Ascending aorta (tissue), 2 donors: ENCODE results near the gene FOXL1. TPM values are rescaled to one million over a fixed set of nuclear protein-coding genes. Genes with fewer than 3 reads are reported as not detected.

ENCODE experiments used
- DNase-seq, 2 donors: peaks; one replicate each; pipeline ENCODE4 v3.0.0-alpha.2; 2019; ENCODE audit warnings: low spot score in 2 of 2
- H3K27ac ChIP-seq, 2 donors: fragments of 200-600 bp; sonication (generic); one replicate each; pipeline ENCODE4 v1.5.1; 2016 to 2017; ENCODE audit warnings: mild to moderate bottlenecking in 1 of 2
- H3K27me3 ChIP-seq: fragments of 200-600 bp; sonication (generic); one replicate; pipeline ENCODE4 v1.5.1; 2017
- H3K36me3 ChIP-seq, 2 donors: fragments of 200-600 bp; sonication (generic); one replicate each; pipeline ENCODE4 v1.5.1; 2016
- H3K4me1 ChIP-seq, 2 donors: fragments of 200-600 bp; sonication (generic); one replicate each; pipeline ENCODE4 v1.5.1; 2016 to 2017; ENCODE audit warnings: mild to moderate bottlenecking in 1 of 2
- H3K4me3 ChIP-seq, 2 donors: fragments of 200-600 bp; sonication (generic); one replicate each; pipeline ENCODE4 v1.5.1; 2016 to 2017; ENCODE audit warnings: mild to moderate bottlenecking in 1 of 2
- H3K9me3 ChIP-seq, 2 donors: fragments of 200-600 bp; sonication (generic); one replicate each; pipeline ENCODE4 v1.5.1; 2016
- intact Hi-C: fragments of 100-400 bp; cut with DNase I; formaldehyde crosslinking; loops from one replicate; pipeline ENCODE4 v1.15.1; 2023
- total RNA-seq: library from RNA; depleted of rRNA; stranded (reverse); fragments of >200 nt; gene quantifications from one replicate; pipeline ENCODE4 v1.1.0, GENCODE V29; 2016
- TF ChIP-seq, protein P1 (sequence below), 3 experiments: fragments of 200-600 bp in 2 of 3; fragments of 450-650 bp in 1 of 3; sonication (generic) in 2 of 3; IDR thresholded peaks; one replicate each; pipeline ENCODE4 v1.5.1; 2016 to 2019; ENCODE audit warnings: antibody characterized with exemption in 3 of 3, mild to moderate bottlenecking in 1 of 3, moderate library complexity in 1 of 3

The FOXL1 gene
- total RNA-seq, 1 donor from 2014 or later, result 35.7 TPM

DNA sequence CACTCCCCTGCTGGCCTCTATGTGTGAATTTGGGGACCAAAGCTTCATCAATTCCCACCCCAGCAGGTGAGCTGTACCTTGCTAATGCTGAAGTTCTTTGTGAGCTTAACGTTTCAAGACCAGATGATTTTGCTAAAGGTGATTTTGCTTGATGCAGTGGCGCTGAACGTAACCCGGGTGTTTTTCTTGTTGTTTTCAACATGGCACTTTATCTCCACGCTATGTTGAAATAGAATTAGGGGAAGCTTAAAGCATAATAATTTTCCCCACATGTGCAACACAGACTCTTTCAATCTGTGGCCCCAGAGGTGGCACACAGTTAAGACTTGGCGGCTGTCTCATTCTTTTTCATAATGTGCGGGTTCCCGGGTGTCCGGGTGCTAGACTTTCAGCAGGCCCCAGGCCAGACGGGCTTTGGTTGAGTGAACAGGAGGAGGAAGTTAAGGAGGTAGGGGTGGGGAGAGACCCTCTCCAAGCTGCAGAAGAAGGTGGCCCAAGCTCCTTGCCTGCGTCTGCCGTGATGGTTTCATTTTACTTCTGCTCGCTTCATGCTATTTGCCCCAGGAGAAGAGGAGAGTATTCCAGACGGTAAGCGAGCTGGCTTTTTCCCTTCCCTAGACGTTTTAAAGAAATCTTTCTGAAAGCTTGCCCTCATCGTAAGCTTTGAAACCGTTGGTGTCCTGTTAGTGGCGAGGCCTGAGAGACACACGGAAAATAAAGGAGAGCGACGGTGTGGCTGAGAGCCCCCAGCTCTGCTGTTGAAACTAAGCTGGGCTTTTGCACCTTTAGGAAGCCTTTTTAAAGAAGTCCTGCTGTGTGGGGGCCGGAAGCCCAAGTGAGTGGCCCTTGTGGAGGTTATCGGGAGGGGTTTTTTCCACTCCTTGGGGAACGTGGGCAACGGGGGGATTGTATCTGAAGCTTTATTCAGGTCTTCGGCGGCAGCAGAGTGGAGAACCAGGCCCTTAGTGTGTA lies 7.5 kb upstream of the FOXL1 start:
- peak overlapping the region; percentile 76 to 79 for H3K4me3 ChIP-seq
- peaks cover 0 to 12% of the 10 kb centered on the region in 2 donors for H3K36me3 ChIP-seq
- DNase-seq, result no peak
- H3K27ac ChIP-seq, result peak overlapping the region; percentile 91 to 98
- H3K27me3 ChIP-seq, result no peaks in the 10 kb centered on the region
- H3K9me3 ChIP-seq, result no peaks in the 10 kb centered on the region
- TF ChIP-seq, protein P1, sequence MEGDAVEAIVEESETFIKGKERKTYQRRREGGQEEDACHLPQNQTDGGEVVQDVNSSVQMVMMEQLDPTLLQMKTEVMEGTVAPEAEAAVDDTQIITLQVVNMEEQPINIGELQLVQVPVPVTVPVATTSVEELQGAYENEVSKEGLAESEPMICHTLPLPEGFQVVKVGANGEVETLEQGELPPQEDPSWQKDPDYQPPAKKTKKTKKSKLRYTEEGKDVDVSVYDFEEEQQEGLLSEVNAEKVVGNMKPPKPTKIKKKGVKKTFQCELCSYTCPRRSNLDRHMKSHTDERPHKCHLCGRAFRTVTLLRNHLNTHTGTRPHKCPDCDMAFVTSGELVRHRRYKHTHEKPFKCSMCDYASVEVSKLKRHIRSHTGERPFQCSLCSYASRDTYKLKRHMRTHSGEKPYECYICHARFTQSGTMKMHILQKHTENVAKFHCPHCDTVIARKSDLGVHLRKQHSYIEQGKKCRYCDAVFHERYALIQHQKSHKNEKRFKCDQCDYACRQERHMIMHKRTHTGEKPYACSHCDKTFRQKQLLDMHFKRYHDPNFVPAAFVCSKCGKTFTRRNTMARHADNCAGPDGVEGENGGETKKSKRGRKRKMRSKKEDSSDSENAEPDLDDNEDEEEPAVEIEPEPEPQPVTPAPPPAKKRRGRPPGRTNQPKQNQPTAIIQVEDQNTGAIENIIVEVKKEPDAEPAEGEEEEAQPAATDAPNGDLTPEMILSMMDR (IDR thresholded peaks at IDR 0.05), result no peak
- H3K4me1 ChIP-seq, result peaks cover 7 to 41% of the 10 kb centered on the region in 2 donors
- intact Hi-C loops, result no loop called here

DNA sequence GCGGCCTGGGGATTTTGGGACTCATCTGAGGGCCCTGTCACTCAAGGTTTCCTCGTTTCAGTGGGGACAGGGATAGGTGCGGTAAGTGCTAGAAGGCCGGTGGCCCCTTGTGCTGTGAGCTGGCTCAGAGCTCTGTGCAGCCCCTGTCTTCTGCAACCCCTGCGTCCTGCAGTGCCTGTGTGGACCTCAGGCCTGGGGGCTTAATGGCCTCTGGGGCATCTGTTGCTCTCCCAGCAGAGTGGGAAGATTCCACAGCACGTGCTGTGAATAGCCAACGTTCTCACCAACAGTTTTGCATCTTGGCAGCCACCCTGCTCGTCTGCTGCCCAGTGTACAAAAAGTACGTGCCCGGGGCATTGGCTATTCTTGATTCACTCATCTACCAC lies 6.8 kb upstream of the FOXL1 start:
- TF ChIP-seq, protein P1 (IDR thresholded peaks at IDR 0.05), result no peak
- H3K36me3 ChIP-seq, result peaks cover 0 to 12% of the 10 kb centered on the region in 2 donors
- intact Hi-C loops, result no loop called here
- DNase-seq, result no peak
- no peaks in the 10 kb centered on the region for H3K9me3 ChIP-seq
- peak overlapping the region; percentile 76 to 79 for H3K4me3 ChIP-seq
- peaks cover 7 to 42% of the 10 kb centered on the region in 2 donors for H3K4me1 ChIP-seq
- H3K27me3 ChIP-seq, result no peaks in the 10 kb centered on the region
- H3K27ac ChIP-seq, result peak overlapping the region; percentile 91 to 98

DNA sequence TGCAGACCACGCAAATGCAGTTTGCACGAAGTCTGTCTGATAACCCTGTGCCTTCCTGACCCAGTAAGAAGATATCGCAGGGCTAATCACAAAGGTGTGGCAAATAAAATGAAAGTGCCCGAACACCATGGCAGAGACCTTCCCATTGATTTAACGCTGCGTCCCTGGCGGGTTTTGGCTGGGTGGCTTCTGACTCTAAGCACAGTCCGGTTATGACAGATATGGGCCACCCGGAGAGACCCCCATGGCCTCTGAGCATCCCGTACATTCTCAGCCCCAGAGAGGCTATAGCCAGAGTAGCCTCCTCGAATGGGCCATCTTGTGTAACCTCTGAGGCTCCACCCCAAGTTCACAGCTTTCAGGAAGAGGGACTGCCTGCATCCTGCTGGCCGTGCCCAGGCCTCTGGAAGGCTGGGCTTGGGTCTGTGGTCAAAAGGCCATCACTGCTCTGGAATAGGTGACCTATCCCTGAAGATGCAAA lies 6.3 kb upstream of the FOXL1 start:
- H3K36me3 ChIP-seq, result peaks cover 0 to 12% of the 10 kb centered on the region in 2 donors
- H3K27me3 ChIP-seq, result no peaks in the 10 kb centered on the region
- H3K9me3 ChIP-seq, result no peaks in the 10 kb centered on the region
- peak overlapping the region; percentile 91 to 98 for H3K27ac ChIP-seq
- intact Hi-C loops, result no loop called here
- TF ChIP-seq, protein P1 (IDR thresholded peaks at IDR 0.05), result no peak
- H3K4me3 ChIP-seq, result peak overlapping the region; percentile 76 to 79
- DNase-seq, result no peak
- peaks cover 7 to 42% of the 10 kb centered on the region in 2 donors for H3K4me1 ChIP-seq

DNA sequence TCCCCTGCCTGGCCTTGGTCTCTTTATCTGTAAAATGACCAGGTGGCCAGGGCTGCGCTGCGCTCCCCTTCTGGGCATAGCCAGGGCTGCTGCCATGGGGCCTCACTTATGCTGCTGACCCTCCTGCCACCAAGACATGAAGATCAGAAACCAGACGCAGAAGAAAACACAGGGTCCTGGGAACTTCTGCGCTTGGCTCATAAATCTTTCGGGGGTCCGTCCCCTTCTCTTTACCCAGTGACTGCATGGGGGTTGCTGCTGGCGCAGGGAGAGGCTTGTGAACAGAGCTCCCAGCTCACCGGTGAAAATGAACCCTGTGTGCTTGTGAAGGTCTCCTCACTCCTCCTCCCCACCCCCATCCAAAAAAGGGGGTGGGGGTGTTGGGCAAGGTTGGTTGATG lies 5.7 kb upstream of the FOXL1 start:
- H3K27me3 ChIP-seq, result no peaks in the 10 kb centered on the region

DNA sequence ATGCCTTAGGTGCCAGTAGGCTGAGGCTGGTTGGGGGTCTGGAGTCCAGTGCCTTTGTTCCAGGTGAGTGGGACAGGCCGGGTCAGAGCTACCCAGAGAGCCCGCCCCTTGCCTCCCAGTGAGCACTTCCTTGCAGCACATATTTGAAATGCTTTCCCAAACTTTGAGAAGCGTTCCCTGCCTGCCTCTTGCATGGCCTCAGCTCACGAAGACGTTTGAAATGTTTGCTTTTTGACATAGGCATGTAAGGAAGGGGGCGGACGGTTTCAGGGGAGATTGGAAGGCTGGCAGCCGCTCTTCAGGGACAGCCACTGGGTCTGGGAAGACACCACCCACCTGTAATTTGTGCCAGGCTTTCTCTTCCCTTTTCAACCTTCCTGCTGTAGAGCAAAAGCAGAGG lies 5.1 kb upstream of the FOXL1 start:
- peaks cover 7 to 45% of the 10 kb centered on the region in 2 donors for H3K4me1 ChIP-seq
- no peak for DNase-seq
- peak overlapping the region; percentile 91 to 98 for H3K27ac ChIP-seq
- peaks cover 0 to 12% of the 10 kb centered on the region in 2 donors for H3K36me3 ChIP-seq
- intact Hi-C loops, result no loop called here
- H3K9me3 ChIP-seq, result no peaks in the 10 kb centered on the region
- TF ChIP-seq, protein P1 (IDR thresholded peaks at IDR 0.05), result no peak
- H3K27me3 ChIP-seq, result no peaks in the 10 kb centered on the region
- H3K4me3 ChIP-seq, result peak overlapping the region; percentile 76 to 79

More for the DNA sequence above, 5.7 kb upstream of the FOXL1 start:
- intact Hi-C loops, result no loop called here
- peak overlapping the region; percentile 76 to 79 for H3K4me3 ChIP-seq
- peak overlapping the region; percentile 91 to 98 for H3K27ac ChIP-seq
- H3K4me1 ChIP-seq, result peaks cover 7 to 43% of the 10 kb centered on the region in 2 donors
- TF ChIP-seq, protein P1 (IDR thresholded peaks at IDR 0.05), result no peak
- H3K36me3 ChIP-seq, result peaks cover 0 to 12% of the 10 kb centered on the region in 2 donors
- DNase-seq, result no peak
- no peaks in the 10 kb centered on the region for H3K9me3 ChIP-seq
